ENCODE results near the gene CALN1.

DNA sequence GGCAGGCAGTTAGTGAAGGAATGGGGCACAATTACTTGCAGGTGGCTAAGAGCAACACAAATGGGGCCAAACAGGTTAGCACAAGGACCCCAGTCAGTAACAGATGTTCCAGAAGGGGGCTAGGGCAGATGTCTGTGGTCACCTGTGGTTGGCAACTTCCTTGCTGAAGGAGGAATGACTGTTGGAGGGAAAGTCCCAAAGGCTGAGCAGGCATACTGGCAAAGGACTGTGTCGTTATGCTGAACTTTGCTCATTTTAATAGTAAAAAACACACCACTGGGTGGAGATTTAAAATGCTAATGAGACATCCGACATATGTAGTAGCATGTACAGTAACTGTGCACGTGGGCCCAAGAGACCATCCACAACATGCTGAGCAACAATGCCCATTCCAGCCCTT, 511.6 kb downstream of the CALN1 start:
- TF ChIP-seq EZH2 (IDR thresholded peaks at IDR 0.05; ENCODE audit: borderline replicate concordance) = no peak
- no peak for TF ChIP-seq CTCF (IDR thresholded peaks at IDR 0.05; ENCODE audit: poor library complexity)
